HepG2 (cell line): ENCODE results near the gene ARMH3. TPM values are rescaled to one million over a fixed set of nuclear protein-coding genes. Genes with fewer than 3 reads are reported as not detected.

Source experiments
- BRCA1 ChIP-seq: sonication (generic); formaldehyde crosslinking; IDR thresholded peaks from 2 replicates; pipeline ENCODE4 v1.4.0; 2020; ENCODE audit warnings: missing genetic modification reagents
- CHCHD3 ChIP-seq: sonication (generic); formaldehyde crosslinking; IDR thresholded peaks from 2 replicates; pipeline ENCODE4 v1.8.0; 2022; ENCODE audit warnings: mild to moderate bottlenecking, missing genetic modification reagents, moderate library complexity
- HES4 ChIP-seq: sonication (generic); formaldehyde crosslinking; IDR thresholded peaks from 2 replicates; pipeline ENCODE4 v1.9.0; 2021; ENCODE audit warnings: mild to moderate bottlenecking, missing genetic modification reagents, borderline replicate concordance
- HOXA5 ChIP-seq: sonication (generic); formaldehyde crosslinking; IDR thresholded peaks from 2 replicates; pipeline ENCODE4 v1.4.0; 2020; ENCODE audit warnings: missing genetic modification reagents
- KDM6A ChIP-seq: IDR thresholded peaks from 2 replicates; pipeline ENCODE4 v1.6.1; 2016; ENCODE audit warnings: low read depth
- MEF2D ChIP-seq: sonication (generic); formaldehyde crosslinking; IDR thresholded peaks from 2 replicates; pipeline ENCODE4 v1.5.1; 2020; ENCODE audit warnings: mild to moderate bottlenecking, missing genetic modification reagents
- MNT ChIP-seq: fragments of 450-650 bp; IDR thresholded peaks from 2 replicates; pipeline ENCODE4 v1.6.1; 2016
- MTERF4 ChIP-seq: sonication (generic); formaldehyde crosslinking; IDR thresholded peaks from 2 replicates; pipeline ENCODE4 v1.8.0; 2023; ENCODE audit warnings: mild to moderate bottlenecking, missing genetic modification reagents
- NPAS2 ChIP-seq: sonication (generic); formaldehyde crosslinking; IDR thresholded peaks from 2 replicates; pipeline ENCODE4 v1.8.0; 2022; ENCODE audit warnings: mild to moderate bottlenecking, missing genetic modification reagents, borderline replicate concordance
- PHB2 ChIP-seq: fragments of 450-650 bp; IDR thresholded peaks from 2 replicates; pipeline ENCODE4 v1.6.1; 2018; ENCODE audit not compliant: partially characterized antibody
- RXRB ChIP-seq: IDR thresholded peaks from 2 replicates; pipeline ENCODE4 v1.6.1; 2016; ENCODE audit warnings: borderline replicate concordance, missing genetic modification reagents, missing compliant biosample characterization
- SOX5 ChIP-seq: IDR thresholded peaks from 2 replicates; pipeline ENCODE4 v1.6.1; 2016; ENCODE audit warnings: borderline replicate concordance
- SRSF1 ChIP-seq: fragments of 200-400 bp; formaldehyde crosslinking; optimal IDR thresholded peaks from 2 replicates; pipeline ENCODE3; 2017; ENCODE audit warnings: mild to moderate bottlenecking, low read depth, low read length, moderate library complexity
- TRIM22 ChIP-seq: fragments of 450-650 bp; IDR thresholded peaks from 2 replicates; pipeline ENCODE4 v1.6.1; 2017
- ZBTB49 ChIP-seq: sonication (generic); formaldehyde crosslinking; IDR thresholded peaks from 2 replicates; pipeline ENCODE4 v1.4.0; 2020; ENCODE audit warnings: missing genetic modification reagents, borderline replicate concordance
- ZKSCAN5 ChIP-seq: sonication (generic); formaldehyde crosslinking; IDR thresholded peaks from 2 replicates; pipeline ENCODE4 v1.5.1; 2020; ENCODE audit warnings: mild to moderate bottlenecking, missing genetic modification reagents
- ZNF263 ChIP-seq: sonication (generic); formaldehyde crosslinking; IDR thresholded peaks from 2 replicates; pipeline ENCODE4 v1.4.0; 2020; ENCODE audit warnings: missing genetic modification reagents
- ZNF280D ChIP-seq: sonication (generic); formaldehyde crosslinking; IDR thresholded peaks from 2 replicates; pipeline ENCODE4 v1.5.1; 2020; ENCODE audit warnings: mild to moderate bottlenecking, missing genetic modification reagents
- ZNF30 ChIP-seq: sonication (generic); formaldehyde crosslinking; IDR thresholded peaks from 2 replicates; pipeline ENCODE4 v1.5.0; 2020; ENCODE audit warnings: mild to moderate bottlenecking, missing genetic modification reagents
- ZNF432 ChIP-seq: sonication (generic); formaldehyde crosslinking; IDR thresholded peaks from 2 replicates; pipeline ENCODE4 v1.5.0; 2020; ENCODE audit warnings: missing genetic modification reagents, mild to moderate bottlenecking, borderline replicate concordance
- ZNF644 ChIP-seq: IDR thresholded peaks from 2 replicates; pipeline ENCODE4 v1.6.1; 2016; ENCODE audit warnings: low read depth
- polyA plus RNA-seq, 8 experiments: library from polyadenylated mRNA; depleted of rRNA in 3 of 8; stranded (reverse) in 7 of 8; unstranded in 1 of 8; fragments of >200 nt; fragmentation: Illumina TruSeq in 4 of 8; extraction: Trizol in 4 of 8; gene quantifications; 2 replicates each; pipeline versions ENCODE4 v1.2.1 to v1.2.3, GENCODE V29; 2011 to 2016; ENCODE audit warnings: low read depth in 4 of 8, missing spikeins in 1 of 8, mixed read lengths in 1 of 8; ENCODE audit not compliant: insufficient read depth in 1 of 8
- total RNA-seq, 5 experiments: library from RNA; depleted of rRNA; stranded (reverse); fragments of >200 nt; fragmentation: Illumina TruSeq; extraction: Trizol; gene quantifications; 2 replicates each; pipeline ENCODE4 v1.2.3, GENCODE V29; 2016; ENCODE audit warnings: low read depth in 1 of 5

Gene ARMH3
- total and polyA plus RNA-seq, 2 of the 13 experiments (the other 11 are each of a cell fraction or from before 2014, with no cell fraction given), result 8.4 to 16.9 TPM

GRCh38 chr10:102055647-102056419, at the start of gene ARMH3 (continued):
- TF ChIP-seq ZNF263 (CRISPR knock-in tag) (peak; percentile 96), NPAS2 (CRISPR knock-in tag) (no peak), ZNF30 (CRISPR knock-in tag) (no peak), ZBTB49 (CRISPR knock-in tag) (no peak), RXRB (CRISPR knock-in tag) (peak; percentile 62; the same call in 1 of the 2 replicates), PHB2 (no peak), SOX5 (CRISPR knock-in tag) (peak; percentile 25; the same call in 1 of the 2 replicates), TRIM22 (no peak), ZNF280D (CRISPR knock-in tag) (0 out of 2 replicates have a peak, but pooled peaks have one; percentile 42), ZKSCAN5 (CRISPR knock-in tag) (no peak), MNT (peak; percentile 45), BRCA1 (no peak), CHCHD3 (CRISPR knock-in tag) (no peak), KDM6A (CRISPR knock-in tag) (0 out of 2 replicates have a peak, but pooled peaks have one; percentile 7), MEF2D (CRISPR knock-in tag) (peak; percentile 50; the same call in 1 of the 2 replicates), SRSF1 (peak; percentile 57), ZNF432 (no peak), HES4 (CRISPR knock-in tag) (no peak), HOXA5 (CRISPR knock-in tag) (peak; percentile 88), MTERF4 (CRISPR knock-in tag) (peak; percentile 75; the same call in 1 of the 2 replicates), ZNF644 (CRISPR knock-in tag) (0 out of 2 replicates have a peak, but pooled peaks have one; percentile 20)
